HG03342 (cell line): ENCODE measurements around the gene A4GALT.
"Not testable (repeated sequence)": the region's sequence is repeated elsewhere in the genome, so short reads cannot be mapped to it uniquely, and the experiment has no call there.

Experiments used
- ATAC-seq: cut with Tn5 transposase; IDR thresholded peaks from one replicate; pipeline ENCODE4 v1.9.1; 2021; ENCODE audit warnings: mild to moderate bottlenecking, moderate library complexity; ENCODE audit not compliant: unreplicated experiment

A4GALT gene

GRCh38 chr22:42720263-42721044, at the start of gene A4GALT:
Gene A4GALT (minus strand): TSS chr22:42720870. CDS start chr22:42693951, 26,919 bp downstream.
- ATAC-seq, result no peak

- no peak for ATAC-seq
Measured at GRCh38 chr22:42770448-42770726, 49.7 kb upstream of the A4GALT start.

GRCh38 chr22:42769574-42770447, 49.1 kb upstream of the A4GALT start:
- no peak for ATAC-seq

GRCh38 chr22:42769238-42769573, 48.5 kb upstream of the A4GALT start:
- no peak for ATAC-seq

- no peak for ATAC-seq
Measured at GRCh38 chr22:42768385-42769035, 47.8 kb upstream of the A4GALT start.

- ATAC-seq, result no peak
Measured at GRCh38 chr22:42766860-42767259, 46.2 kb upstream of the A4GALT start.

GRCh38 chr22:42764895-42765363, 44.3 kb upstream of the A4GALT start:
- no peak for ATAC-seq

GRCh38 chr22:42763965-42764480, 43.4 kb upstream of the A4GALT start:
- no peak for ATAC-seq

- no peak for ATAC-seq
Measured at GRCh38 chr22:42760806-42761565, 40.3 kb upstream of the A4GALT start.

- no peak for ATAC-seq
Measured at GRCh38 chr22:42758931-42759629, 38.4 kb upstream of the A4GALT start.

- ATAC-seq, result not testable (repeated sequence)
Measured at GRCh38 chr22:42755553-42755952, 34.9 kb upstream of the A4GALT start.

GRCh38 chr22:42755121-42755520, 34.5 kb upstream of the A4GALT start:
- not testable (repeated sequence) for ATAC-seq

GRCh38 chr22:42754658-42755057, 34.0 kb upstream of the A4GALT start:
- ATAC-seq, result no peak

GRCh38 chr22:42752912-42753311, 32.2 kb upstream of the A4GALT start:
- no peak for ATAC-seq

GRCh38 chr22:42752230-42752746, 31.6 kb upstream of the A4GALT start:
- no peak for ATAC-seq

GRCh38 chr22:42750421-42750820, 29.8 kb upstream of the A4GALT start:
- not testable (repeated sequence) for ATAC-seq

GRCh38 chr22:42747701-42748513, 27.2 kb upstream of the A4GALT start:
- no peak for ATAC-seq

GRCh38 chr22:42745118-42745517, 24.4 kb upstream of the A4GALT start:
- no peak for ATAC-seq

GRCh38 chr22:42743501-42743991, 22.9 kb upstream of the A4GALT start:
- ATAC-seq, result no peak
